GM19372 (cell line): ENCODE measurements around the gene MSL3.

Experiments used
- ATAC-seq: cut with Tn5 transposase; IDR thresholded peaks from one replicate; pipeline ENCODE4 v1.9.1; 2021; ENCODE audit warnings: mild to moderate bottlenecking, low read depth, moderate library complexity; ENCODE audit not compliant: unreplicated experiment

Gene MSL3

GRCh38 chrX:11759172-11759460, 1.1 kb downstream of the MSL3 start:
- no peak for ATAC-seq

- peak; percentile 69 for ATAC-seq
Observed at GRCh38 chrX:11759461-11760311, 1.6 kb downstream of the MSL3 start.

GRCh38 chrX:11760958-11761357, 2.9 kb downstream of the MSL3 start:
- ATAC-seq = no peak

GRCh38 chrX:11764602-11765067, 6.6 kb downstream of the MSL3 start:
- ATAC-seq = no peak

- no peak for ATAC-seq
Observed at GRCh38 chrX:11765449-11765848, 7.4 kb downstream of the MSL3 start.

- ATAC-seq = no peak
Observed at GRCh38 chrX:11766487-11766886, 8.4 kb downstream of the MSL3 start.

GRCh38 chrX:11768039-11768438, 10.0 kb downstream of the MSL3 start:
- no peak for ATAC-seq

- peak; percentile 68 for ATAC-seq
Observed at GRCh38 chrX:11770320-11770719, 12.3 kb downstream of the MSL3 start.

- ATAC-seq = no peak
Observed at GRCh38 chrX:11778230-11778629, 20.2 kb downstream of the MSL3 start.

- ATAC-seq = no peak
Observed at GRCh38 chrX:11781133-11781532, 23.1 kb downstream of the MSL3 start.

- ATAC-seq = no peak
Observed at GRCh38 chrX:11781734-11782370, 23.8 kb downstream of the MSL3 start.

GRCh38 chrX:11784543-11784942, 26.5 kb downstream of the MSL3 start:
- no peak for ATAC-seq

GRCh38 chrX:11786862-11787261, 28.8 kb downstream of the MSL3 start:
- no peak for ATAC-seq

- no peak for ATAC-seq
Observed at GRCh38 chrX:11787564-11787963, 29.5 kb downstream of the MSL3 start.

GRCh38 chrX:11789809-11790208, 31.8 kb downstream of the MSL3 start:
- ATAC-seq = peak; percentile 30

GRCh38 chrX:11791090-11791489, 33.1 kb downstream of the MSL3 start:
- ATAC-seq = no peak

GRCh38 chrX:11791537-11791936, 33.5 kb downstream of the MSL3 start:
- ATAC-seq = no peak

GRCh38 chrX:11792461-11793421, 34.7 kb downstream of the MSL3 start:
- peak; percentile 87 for ATAC-seq

- ATAC-seq = no peak
Observed at GRCh38 chrX:11793734-11794133, 35.7 kb downstream of the MSL3 start.

GRCh38 chrX:11813341-11813740, 55.3 kb downstream of the MSL3 start:
- no peak for ATAC-seq
